SK-N-SH (cell line): ENCODE results near the gene RASGEF1C. TPM values are rescaled to one million over a fixed set of nuclear protein-coding genes. Genes with fewer than 3 reads are reported as not detected.

ENCODE experiments used
- CTCF ChIA-PET: fragments of 300-600, 350-600 bp; formaldehyde crosslinking; extraction: SDS; loops from one replicate; lab custom pipeline; 2021; lab: Yijun Ruan, JAX
- POLR2A ChIA-PET: fragments of 350-600 bp; sonication (Branson Sonifier 250); formaldehyde crosslinking; extraction: SDS; loops from one replicate; lab custom pipeline; 2020; ENCODE audit warnings: antibody characterized with exemption, inconsistent platforms; lab: Yijun Ruan, JAX
- DNase-seq: peaks from one replicate; pipeline ENCODE4 v3.0.0; 2012
- H2AFZ ChIP-seq: fragments of 200-600 bp; sonication (generic); 2 replicates; pipeline ENCODE4 v1.8.1; 2016; ENCODE audit warnings: antibody characterized with exemption, mild to moderate bottlenecking, low read depth
- H3F3A ChIP-seq: fragments of 200-600 bp; sonication (generic); replicated peaks from 2 replicates; pipeline ENCODE3; 2016; ENCODE audit warnings: antibody characterized with exemption, mild to moderate bottlenecking; ENCODE audit not compliant: insufficient read depth
- H3K27ac ChIP-seq, 2 experiments: fragments of 200-500 bp in 1 of 2; fragments of 200-600 bp in 1 of 2; sonication (Bioruptor generic) in 1 of 2; sonication (generic), shearing (Covaris generic) in 1 of 2; 2 replicates each; pipeline versions ENCODE4 v1.5.1 to v1.6.1; 2014 to 2016; ENCODE audit warnings: low read depth in 2 of 2, inconsistent platforms in 1 of 2, low read length in 1 of 2, mild to moderate bottlenecking in 1 of 2, mixed read lengths in 1 of 2
- H3K27me3 ChIP-seq: fragments of 200-600 bp; sonication (generic), shearing (Covaris generic); 2 replicates; pipeline ENCODE4 v1.6.1; 2016; ENCODE audit warnings: mixed run types; ENCODE audit not compliant: insufficient read depth
- H3K36me3 ChIP-seq, 2 experiments: fragments of 200-500 bp in 1 of 2; fragments of 200-600 bp in 1 of 2; sonication (Bioruptor generic) in 1 of 2; sonication (generic) in 1 of 2; replicated peaks in 1 of 2; 2 replicates each; pipeline versions ENCODE3 to v1.5.1; 2014 to 2016; ENCODE audit warnings: low read length in 1 of 2, mild to moderate bottlenecking in 1 of 2; ENCODE audit not compliant: insufficient read depth in 2 of 2, control insufficient read depth in 1 of 2
- H3K4me1 ChIP-seq, 2 experiments: fragments of 200-500 bp in 1 of 2; fragments of 200-600 bp in 1 of 2; sonication (Bioruptor generic) in 1 of 2; sonication (generic), shearing (Covaris generic) in 1 of 2; 2 replicates each; pipeline versions ENCODE4 v1.5.1 to v1.6.1; 2014 to 2016; ENCODE audit warnings: low read depth in 1 of 2, low read length in 1 of 2, mixed run types in 1 of 2; ENCODE audit not compliant: insufficient read depth in 2 of 2, control insufficient read depth in 1 of 2
- H3K4me2 ChIP-seq: fragments of 200-600 bp; sonication (generic), shearing (Covaris generic); 2 replicates; pipeline ENCODE4 v1.6.1; 2017; ENCODE audit warnings: mixed run types
- H3K4me3 ChIP-seq, 2 experiments: fragments of 200-500 bp in 1 of 2; fragments of 200-600 bp in 1 of 2; sonication (Bioruptor generic) in 1 of 2; sonication (generic), shearing (Covaris generic) in 1 of 2; 2 replicates each; pipeline versions ENCODE4 v1.5.1 to v1.8.1; 2014 to 2016; ENCODE audit warnings: low read depth in 2 of 2, inconsistent platforms in 1 of 2, low read length in 1 of 2, mild to moderate bottlenecking in 1 of 2, mixed read lengths in 1 of 2, moderate library complexity in 1 of 2
- H3K79me2 ChIP-seq: fragments of 200-600 bp; sonication (generic); 2 replicates; pipeline ENCODE4 v1.8.1; 2017; ENCODE audit warnings: mild to moderate bottlenecking; ENCODE audit not compliant: insufficient read depth
- H3K9ac ChIP-seq: fragments of 200-600 bp; sonication (generic); 2 replicates; pipeline ENCODE4 v1.6.1; 2017; ENCODE audit warnings: mixed run types
- H3K9me2 ChIP-seq: fragments of 200-600 bp; sonication (generic); 2 replicates; pipeline ENCODE4 v1.6.1; 2017; ENCODE audit warnings: mixed run types
- H3K9me3 ChIP-seq: fragments of 200-600 bp; sonication (generic); 2 replicates; pipeline ENCODE4 v1.6.1; 2017; ENCODE audit warnings: mixed run types, mild to moderate bottlenecking, moderate library complexity
- H4K20me1 ChIP-seq: fragments of 200-600 bp; sonication (generic); 2 replicates; pipeline ENCODE4 v1.6.1; 2017; ENCODE audit warnings: mild to moderate bottlenecking, mixed run types; ENCODE audit not compliant: insufficient read depth
- EZH2phosphoT487 ChIP-seq: fragments of 200-600 bp; sonication (generic); IDR thresholded peaks from 2 replicates; pipeline ENCODE4 v1.6.1; 2017; ENCODE audit warnings: low read depth, mixed run types, mild to moderate bottlenecking, antibody characterized with exemption, moderate library complexity, borderline replicate concordance
- FOSL2 ChIP-seq: IDR thresholded peaks from 2 replicates; pipeline ENCODE4 v1.4.0; 2012; ENCODE audit warnings: low read depth, mild to moderate bottlenecking, moderate library complexity, borderline replicate concordance
- FOXJ3 ChIP-seq: sonication (generic); formaldehyde crosslinking; IDR thresholded peaks from 2 replicates; pipeline ENCODE4 v1.5.1; 2020; ENCODE audit warnings: mild to moderate bottlenecking, missing genetic modification reagents
- MXI1 ChIP-seq: IDR thresholded peaks from 2 replicates; pipeline ENCODE4 v1.6.1; 2012; ENCODE audit warnings: mild to moderate bottlenecking, low read depth, low read length, improper control_type of control experiment
- POLR2AphosphoS5 ChIP-seq: IDR thresholded peaks from 2 replicates; pipeline ENCODE4 v1.6.1; 2012; ENCODE audit warnings: low read depth, low read length
- REST ChIP-seq: IDR thresholded peaks from 2 replicates; pipeline ENCODE4 v1.6.1; 2012; ENCODE audit warnings: mild to moderate bottlenecking, low read depth, low read length, moderate library complexity
- RXRA ChIP-seq: IDR thresholded peaks from 2 replicates; pipeline ENCODE4 v1.4.0; 2012; ENCODE audit warnings: low read depth, mild to moderate bottlenecking, borderline replicate concordance
- SIN3A ChIP-seq: IDR thresholded peaks from 2 replicates; pipeline ENCODE4 v1.6.1; 2012; ENCODE audit warnings: low read depth, mild to moderate bottlenecking, low read length, moderate library complexity, borderline replicate concordance
- WGBS: methylation state at CpG from one replicate; pipeline ENCODE4 v1.1.6; 2017; ENCODE audit warnings: low lambda C conversion rate; 5-methylcytosine and 5-hydroxymethylcytosine counted together
- polyA plus RNA-seq, 3 experiments: library from polyadenylated mRNA; depleted of rRNA; stranded (reverse); fragments of >200 nt; gene quantifications; 2 replicates each; pipeline ENCODE4 v1.2.3, GENCODE V29; 2012
- TF ChIP-seq, protein P1 (sequence below): IDR thresholded peaks from 2 replicates; pipeline ENCODE4 v1.4.0; 2012; ENCODE audit warnings: low read depth
- TF ChIP-seq, protein P2 (sequence below): fragments of 200-600 bp; sonication (generic); IDR thresholded peaks from 2 replicates; pipeline ENCODE4 v1.6.1; 2017; ENCODE audit warnings: antibody characterized with exemption, mild to moderate bottlenecking, moderate library complexity
- TF ChIP-seq, protein P3 (sequence below): fragments of 150-350 bp; IDR thresholded peaks from 2 replicates; pipeline ENCODE4 v1.6.1; 2016; ENCODE audit warnings: mild to moderate bottlenecking, low read depth, low read length

Gene RASGEF1C
- polyA plus RNA-seq, 1 of the 3 experiments (the other 2 are of a cell fraction) = not detected

- Histone ChIP-seq H3F3A (no peaks in the 10 kb centered on the region), H3K9me2 (no peaks in the 10 kb centered on the region), H3K27me3 (no peaks in the 10 kb centered on the region), H3K27ac (no peak overlapping the region), H3K36me3 (no peaks in the 10 kb centered on the region), H2AFZ (no peak overlapping the region), H4K20me1 (no peaks in the 10 kb centered on the region), H3K79me2 (no peaks in the 10 kb centered on the region), H3K9ac (no peak overlapping the region), H3K4me2 (no peak overlapping the region), H3K4me1 (peaks cover 0 to 3% of the 10 kb centered on the region in 2 experiments; a peak in 1 of 4 replicates), H3K4me3 (no peak overlapping the region), H3K9me3 (no peaks in the 10 kb centered on the region)
- ChIA-PET CTCF (interaction anchor here (0.6 to 1.1 kb wide), 4 partner anchors 44 to 194 kb away, joined by 3 read pairs; partner anchors contain the start of gene RASGEF1C), POLR2A (no interaction called here)
- no peak for TF ChIP-seq FOXJ3 (CRISPR knock-in tag)
- TF ChIP-seq EZH2phosphoT487 = no peak
- no peak for TF ChIP-seq POLR2AphosphoS5
- no peak for DNase-seq
- 48% methylated on average over 11 of the region's 13 CpGs for WGBS
These were observed 73.7 kb downstream of the RASGEF1C start for GRCh38 chr5:180135128-180135955.

- no peak for DNase-seq
- no peak overlapping the region for H2AFZ ChIP-seq
- H3K36me3 ChIP-seq = no peaks in the 10 kb centered on the region
- no peaks in the 10 kb centered on the region for H4K20me1 ChIP-seq
- no peaks in the 10 kb centered on the region for H3F3A ChIP-seq
- no peaks in the 10 kb centered on the region; the same call in 1 of the 2 replicates for H3K27me3 ChIP-seq
- H3K79me2 ChIP-seq = no peaks in the 10 kb centered on the region
- ChIA-PET CTCF (interaction anchor here (1.4 to 4.8 kb wide), 2 partner anchors 75 to 195 kb away, joined by 4 to 23 read pairs; partner anchors contain the start of gene RASGEF1C), POLR2A (no interaction called here)
- H3K27ac ChIP-seq = no peak overlapping the region
- TF ChIP-seq, protein P1, sequence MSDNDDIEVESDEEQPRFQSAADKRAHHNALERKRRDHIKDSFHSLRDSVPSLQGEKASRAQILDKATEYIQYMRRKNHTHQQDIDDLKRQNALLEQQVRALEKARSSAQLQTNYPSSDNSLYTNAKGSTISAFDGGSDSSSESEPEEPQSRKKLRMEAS = no peak
- TF ChIP-seq RXRA = no peak
- no peak for TF ChIP-seq MXI1
- TF ChIP-seq, protein P2, sequence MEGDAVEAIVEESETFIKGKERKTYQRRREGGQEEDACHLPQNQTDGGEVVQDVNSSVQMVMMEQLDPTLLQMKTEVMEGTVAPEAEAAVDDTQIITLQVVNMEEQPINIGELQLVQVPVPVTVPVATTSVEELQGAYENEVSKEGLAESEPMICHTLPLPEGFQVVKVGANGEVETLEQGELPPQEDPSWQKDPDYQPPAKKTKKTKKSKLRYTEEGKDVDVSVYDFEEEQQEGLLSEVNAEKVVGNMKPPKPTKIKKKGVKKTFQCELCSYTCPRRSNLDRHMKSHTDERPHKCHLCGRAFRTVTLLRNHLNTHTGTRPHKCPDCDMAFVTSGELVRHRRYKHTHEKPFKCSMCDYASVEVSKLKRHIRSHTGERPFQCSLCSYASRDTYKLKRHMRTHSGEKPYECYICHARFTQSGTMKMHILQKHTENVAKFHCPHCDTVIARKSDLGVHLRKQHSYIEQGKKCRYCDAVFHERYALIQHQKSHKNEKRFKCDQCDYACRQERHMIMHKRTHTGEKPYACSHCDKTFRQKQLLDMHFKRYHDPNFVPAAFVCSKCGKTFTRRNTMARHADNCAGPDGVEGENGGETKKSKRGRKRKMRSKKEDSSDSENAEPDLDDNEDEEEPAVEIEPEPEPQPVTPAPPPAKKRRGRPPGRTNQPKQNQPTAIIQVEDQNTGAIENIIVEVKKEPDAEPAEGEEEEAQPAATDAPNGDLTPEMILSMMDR = no peak
- TF ChIP-seq, protein P3, sequence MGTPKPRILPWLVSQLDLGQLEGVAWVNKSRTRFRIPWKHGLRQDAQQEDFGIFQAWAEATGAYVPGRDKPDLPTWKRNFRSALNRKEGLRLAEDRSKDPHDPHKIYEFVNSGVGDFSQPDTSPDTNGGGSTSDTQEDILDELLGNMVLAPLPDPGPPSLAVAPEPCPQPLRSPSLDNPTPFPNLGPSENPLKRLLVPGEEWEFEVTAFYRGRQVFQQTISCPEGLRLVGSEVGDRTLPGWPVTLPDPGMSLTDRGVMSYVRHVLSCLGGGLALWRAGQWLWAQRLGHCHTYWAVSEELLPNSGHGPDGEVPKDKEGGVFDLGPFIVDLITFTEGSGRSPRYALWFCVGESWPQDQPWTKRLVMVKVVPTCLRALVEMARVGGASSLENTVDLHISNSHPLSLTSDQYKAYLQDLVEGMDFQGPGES = no peak
- TF ChIP-seq FOSL2 = no peak
- TF ChIP-seq SIN3A = no peak
- no peak for TF ChIP-seq REST
- no peaks in the 10 kb centered on the region for H3K9me3 ChIP-seq
- WGBS = 57% methylated on average over 2 of the region's 9 CpGs
- no peaks in the 10 kb centered on the region for H3K9me2 ChIP-seq
- H3K4me1 ChIP-seq = peaks cover 0 to 3% of the 10 kb centered on the region in 2 experiments; a peak in 1 of 4 replicates
- no peak overlapping the region for H3K4me2 ChIP-seq
- no peak overlapping the region for H3K9ac ChIP-seq
- H3K4me3 ChIP-seq = no peak overlapping the region
These were observed 75.0 kb downstream of the RASGEF1C start for GRCh38 chr5:180133971-180134508.
